ENCODE results near the gene ACAP2.

DNA sequence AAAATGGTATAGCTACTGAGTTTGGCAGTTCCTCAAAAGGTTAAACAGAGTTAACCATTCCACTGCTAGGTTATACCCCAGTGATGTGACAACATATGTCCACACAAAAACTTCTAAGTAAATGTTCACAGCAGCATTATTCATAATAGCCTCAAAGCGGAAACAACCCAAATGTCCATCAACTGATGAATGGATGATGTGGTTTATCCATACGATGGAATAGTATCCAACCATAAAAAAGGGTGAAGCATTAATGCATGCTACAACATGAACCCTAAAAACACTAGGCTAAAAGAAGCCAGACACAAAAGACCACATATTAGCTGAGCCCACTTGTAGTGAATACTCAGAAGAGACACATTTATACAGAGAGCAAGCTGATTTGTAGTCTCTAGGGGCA, 180.9 kb downstream of the ACAP2 start:
- TF ChIP-seq, protein P1, sequence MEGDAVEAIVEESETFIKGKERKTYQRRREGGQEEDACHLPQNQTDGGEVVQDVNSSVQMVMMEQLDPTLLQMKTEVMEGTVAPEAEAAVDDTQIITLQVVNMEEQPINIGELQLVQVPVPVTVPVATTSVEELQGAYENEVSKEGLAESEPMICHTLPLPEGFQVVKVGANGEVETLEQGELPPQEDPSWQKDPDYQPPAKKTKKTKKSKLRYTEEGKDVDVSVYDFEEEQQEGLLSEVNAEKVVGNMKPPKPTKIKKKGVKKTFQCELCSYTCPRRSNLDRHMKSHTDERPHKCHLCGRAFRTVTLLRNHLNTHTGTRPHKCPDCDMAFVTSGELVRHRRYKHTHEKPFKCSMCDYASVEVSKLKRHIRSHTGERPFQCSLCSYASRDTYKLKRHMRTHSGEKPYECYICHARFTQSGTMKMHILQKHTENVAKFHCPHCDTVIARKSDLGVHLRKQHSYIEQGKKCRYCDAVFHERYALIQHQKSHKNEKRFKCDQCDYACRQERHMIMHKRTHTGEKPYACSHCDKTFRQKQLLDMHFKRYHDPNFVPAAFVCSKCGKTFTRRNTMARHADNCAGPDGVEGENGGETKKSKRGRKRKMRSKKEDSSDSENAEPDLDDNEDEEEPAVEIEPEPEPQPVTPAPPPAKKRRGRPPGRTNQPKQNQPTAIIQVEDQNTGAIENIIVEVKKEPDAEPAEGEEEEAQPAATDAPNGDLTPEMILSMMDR (IDR thresholded peaks at IDR 0.05 in 8 of 11, conservative IDR thresholded peaks at IDR 0.05 in 3 of 11): no peak
- no peak for TF ChIP-seq POLR2A (IDR thresholded peaks at IDR 0.05)

All from spleen (tissue), 7 donors.